CD4-positive, alpha-beta T cell (primary cell): ENCODE results near the gene BLACAT1. TPM values are rescaled to one million over a fixed set of nuclear protein-coding genes. Genes with fewer than 3 reads are reported as not detected.

Experiments
- ATAC-seq: fragments of 200-7000 bp; cut with Tn5 transposase; one replicate; pipeline ENCODE4 v1.10.0; 2022; ENCODE audit warnings: mild to moderate bottlenecking; ENCODE audit not compliant: poor library complexity
- CTCF ChIA-PET: fragments of 350-600 bp; sonication (Branson Sonifier 250); formaldehyde crosslinking; loops from one replicate; lab custom pipeline; 2021; ENCODE audit warnings: antibody characterized with exemption, inconsistent platforms; lab: Charles Lee
- POLR2A ChIA-PET: fragments of 350-600 bp; sonication (Branson Sonifier 250); formaldehyde crosslinking; loops from one replicate; lab custom pipeline; 2021; ENCODE audit warnings: antibody characterized with exemption, inconsistent platforms; lab: Charles Lee
- DNase-seq, 14 experiments: peaks; one replicate each; pipeline ENCODE4 v3.0.0-alpha.2; 2013 to 2020; ENCODE audit warnings: mixed read lengths in 2 of 14
- H3K27ac ChIP-seq, 2 donors: one replicate each; pipeline versions ENCODE4 v1.5.1 to v1.7.0; 2013; ENCODE audit warnings: low read length in 2 of 2, low read depth in 1 of 2, mild to moderate bottlenecking in 1 of 2
- H3K27me3 ChIP-seq, 2 experiments: 1 replicate in 1 of 2; 2 replicates in 1 of 2; pipeline versions ENCODE4 v1.6.1 to v1.7.0; 2013; ENCODE audit warnings: low read length in 2 of 2, control low read depth in 1 of 2, mild to moderate bottlenecking in 1 of 2, moderate library complexity in 1 of 2; ENCODE audit not compliant: insufficient read depth in 2 of 2, control insufficient read depth in 1 of 2
- H3K36me3 ChIP-seq: one replicate; pipeline ENCODE4 v1.6.1; 2013; ENCODE audit warnings: low read length, control low read depth; ENCODE audit not compliant: insufficient read depth
- H3K4me1 ChIP-seq: one replicate; pipeline ENCODE4 v1.6.1; 2013; ENCODE audit warnings: low read length, control low read depth; ENCODE audit not compliant: insufficient read depth
- H3K4me3 ChIP-seq: one replicate; pipeline ENCODE4 v1.5.1; 2013; ENCODE audit warnings: mild to moderate bottlenecking, low read length, moderate library complexity
- H3K9me3 ChIP-seq, 2 experiments: 1 replicate in 1 of 2; 2 replicates in 1 of 2; pipeline versions ENCODE4 v1.6.1 to v1.7.0; 2013; ENCODE audit warnings: low read length in 2 of 2, mild to moderate bottlenecking in 2 of 2, control low read depth in 1 of 2, moderate library complexity in 1 of 2; ENCODE audit not compliant: control insufficient read depth in 1 of 2, insufficient read depth in 1 of 2
- H3K27ac Mint-ChIP-seq: one replicate; pipeline ENCODE4 v1.8.0; 2020; ENCODE audit warnings: mixed read lengths
- H3K27me3 Mint-ChIP-seq: one replicate; pipeline ENCODE4 v1.8.0; 2021; ENCODE audit warnings: mixed read lengths
- H3K36me3 Mint-ChIP-seq: one replicate; pipeline ENCODE4 v1.8.0; 2021; ENCODE audit warnings: low read depth, mixed read lengths
- H3K4me1 Mint-ChIP-seq: one replicate; pipeline ENCODE4 v1.8.0; 2021; ENCODE audit warnings: low read depth, mixed read lengths
- H3K4me3 Mint-ChIP-seq: one replicate; pipeline ENCODE4 v1.8.0; 2020; ENCODE audit warnings: mild to moderate bottlenecking, mixed read lengths
- H3K9me3 Mint-ChIP-seq: one replicate; pipeline ENCODE4 v1.8.0; 2020; ENCODE audit warnings: mixed read lengths
- CTCF ChIP-seq: fragments of 200-600 bp; IDR thresholded peaks from one replicate; pipeline ENCODE4 v1.8.0; 2022; ENCODE audit warnings: antibody characterized with exemption, mild to moderate bottlenecking
- intact Hi-C, 2 experiments: fragments of 100-400 bp; cut with DNase I in 1 of 2; cut with micrococcal nuclease in 1 of 2; formaldehyde crosslinking; loops; one replicate each; pipeline versions ENCODE4 v1.15.1 to v1.9.0; 2023 to 2025; cut with DNase I, micrococcal nuclease
- total RNA-seq, 174 experiments: library from RNA in 2 of 174; stranded (reverse) in 2 of 174; gene quantifications; one replicate each; pipeline ENCODE4 v1.2.3 and lab custom pipeline; 2021 to 2026

The BLACAT1 gene
- total RNA-seq, 2 experiments from 2014 or later = not detected

DNA sequence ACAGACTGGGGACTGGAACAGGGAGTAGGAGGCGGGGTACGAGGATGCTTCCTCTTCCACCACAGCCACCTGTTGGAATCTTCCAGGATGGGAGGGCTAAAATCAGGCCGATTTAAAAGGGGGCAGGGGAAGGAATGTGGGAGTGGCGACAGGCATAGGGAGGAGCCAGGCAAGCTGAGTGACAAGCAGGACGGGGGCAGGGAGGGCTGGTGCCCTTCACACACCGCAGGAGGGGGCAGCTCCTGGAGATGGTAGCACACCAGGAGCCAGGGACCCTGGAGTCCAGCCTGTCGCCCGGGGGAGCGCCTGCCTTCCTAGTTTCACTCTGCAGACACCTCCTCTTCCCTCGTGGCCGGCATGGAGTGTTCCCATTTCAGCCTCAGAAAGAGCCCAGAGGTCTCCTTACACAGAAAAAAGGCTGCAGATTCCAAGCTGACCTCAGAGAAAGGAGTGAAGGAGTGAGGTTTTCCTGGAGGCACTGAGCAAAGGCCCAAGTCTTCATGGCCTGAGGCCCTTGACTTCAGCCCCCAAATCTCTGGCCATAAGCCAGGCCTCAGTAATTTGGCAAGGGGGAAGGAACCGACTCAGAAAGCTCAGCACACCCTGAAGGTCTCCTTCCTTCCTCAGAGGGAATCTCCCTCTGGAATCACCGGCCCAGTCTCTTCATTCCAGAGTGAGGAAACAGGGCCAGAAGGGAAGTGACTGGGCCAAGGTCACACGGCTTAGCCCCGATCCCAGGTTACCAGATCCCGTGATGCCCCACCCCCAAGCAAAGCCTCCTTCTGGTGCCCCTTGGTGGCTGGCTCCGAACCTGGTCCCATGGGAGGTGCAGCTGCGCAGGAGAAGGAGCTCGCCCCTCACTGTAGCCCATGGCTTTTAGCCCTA, 8.1 kb downstream of the BLACAT1 start:
- H3K36me3 Mint-ChIP-seq = no peaks in the 10 kb centered on the region
- H3K27me3 Mint-ChIP-seq = peaks cover 36% of the 10 kb centered on the region
- intact Hi-C loops = no loop called here
- Histone ChIP-seq H3K4me3 (no peak overlapping the region), H3K9me3 (no peaks in the 10 kb centered on the region), H3K27ac (no peak overlapping the region), H3K27me3 (peaks cover 13 to 23% of the 10 kb centered on the region in 2 experiments), H3K36me3 (no peaks in the 10 kb centered on the region), H3K4me1 (peaks cover 8% of the 10 kb centered on the region)
- H3K4me1 Mint-ChIP-seq = no peaks in the 10 kb centered on the region
- DNase-seq = no peak
- H3K4me3 Mint-ChIP-seq = no peak overlapping the region
- H3K9me3 Mint-ChIP-seq = no peaks in the 10 kb centered on the region
- POLR2A ChIA-PET = no interaction called here
- H3K27ac Mint-ChIP-seq = no peak overlapping the region
- TF ChIP-seq CTCF = no peak
- no peak for ATAC-seq
- CTCF ChIA-PET = no interaction called here

GRCh38 chr1:205446828-205447227, 9.0 kb downstream of the BLACAT1 start:
- no peaks in the 10 kb centered on the region for H3K9me3 Mint-ChIP-seq
- ATAC-seq = no peak
- Histone ChIP-seq H3K36me3 (no peaks in the 10 kb centered on the region), H3K4me1 (peaks cover 12% of the 10 kb centered on the region), H3K9me3 (no peaks in the 10 kb centered on the region), H3K27me3 (peaks cover 6 to 15% of the 10 kb centered on the region in 2 experiments), H3K27ac (no peak overlapping the region), H3K4me3 (no peak overlapping the region)
- TF ChIP-seq CTCF = no peak
- H3K4me1 Mint-ChIP-seq = peaks cover 2% of the 10 kb centered on the region
- intact Hi-C loops = no loop called here
- H3K4me3 Mint-ChIP-seq = no peak overlapping the region
- H3K27ac Mint-ChIP-seq = no peak overlapping the region
- ChIA-PET CTCF (no interaction called here), POLR2A (no interaction called here)
- peaks cover 28% of the 10 kb centered on the region for H3K27me3 Mint-ChIP-seq
- no peak for DNase-seq
- no peaks in the 10 kb centered on the region for H3K36me3 Mint-ChIP-seq

DNA sequence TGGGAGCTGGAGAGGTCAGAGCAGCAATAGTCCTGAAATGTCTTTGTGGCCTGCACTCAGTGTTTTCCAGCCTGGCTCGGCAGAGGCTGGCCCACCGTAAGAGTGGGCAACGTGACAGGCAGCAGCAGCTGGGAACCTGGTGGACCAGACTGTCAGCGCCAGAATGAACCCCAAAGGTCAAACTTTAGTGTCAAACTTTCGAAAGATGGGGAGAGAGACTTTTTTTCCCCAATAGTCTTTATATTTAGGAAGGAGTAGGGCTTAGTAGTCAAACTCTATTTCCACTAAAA, 10.3 kb downstream of the BLACAT1 start:
- Mint-ChIP-seq H3K4me1 (peaks cover 14% of the 10 kb centered on the region), H3K27ac (no peak overlapping the region), H3K27me3 (peaks cover 15% of the 10 kb centered on the region), H3K9me3 (no peaks in the 10 kb centered on the region), H3K4me3 (no peak overlapping the region), H3K36me3 (no peaks in the 10 kb centered on the region)
- TF ChIP-seq CTCF = no peak
- CTCF ChIA-PET = no interaction called here
- Histone ChIP-seq H3K4me1 (peaks cover 24% of the 10 kb centered on the region), H3K27me3 (peaks cover under 1 to 2% of the 10 kb centered on the region in 2 experiments), H3K9me3 (no peaks in the 10 kb centered on the region), H3K36me3 (no peaks in the 10 kb centered on the region), H3K4me3 (no peak overlapping the region), H3K27ac (no peak overlapping the region)
- intact Hi-C loops = no loop called here
- DNase-seq (no peak), ATAC-seq (no peak)
- POLR2A ChIA-PET = no interaction called here
